Breast epithelium (tissue), 3 donors: Measurements from ENCODE around the gene MGAT5.

Experiments used
- POLR2A ChIP-seq: fragments of 450-650 bp; IDR thresholded peaks from one replicate; pipeline ENCODE4 v1.6.1; 2016; ENCODE audit warnings: antibody characterized with exemption, mild to moderate bottlenecking, moderate library complexity
- POLR2AphosphoS5 ChIP-seq, 3 donors: sonication (generic); formaldehyde crosslinking; IDR thresholded peaks; one replicate each; pipeline ENCODE4 v1.6.1; 2017; ENCODE audit warnings: antibody characterized with exemption in 3 of 3
- TF ChIP-seq, protein P1 (sequence below), 3 donors: fragments of 450-650 bp; IDR thresholded peaks; one replicate each; pipeline ENCODE4 v1.5.1; 2016 to 2017; ENCODE audit warnings: antibody characterized with exemption in 3 of 3, mild to moderate bottlenecking in 3 of 3, moderate library complexity in 3 of 3

DNA sequence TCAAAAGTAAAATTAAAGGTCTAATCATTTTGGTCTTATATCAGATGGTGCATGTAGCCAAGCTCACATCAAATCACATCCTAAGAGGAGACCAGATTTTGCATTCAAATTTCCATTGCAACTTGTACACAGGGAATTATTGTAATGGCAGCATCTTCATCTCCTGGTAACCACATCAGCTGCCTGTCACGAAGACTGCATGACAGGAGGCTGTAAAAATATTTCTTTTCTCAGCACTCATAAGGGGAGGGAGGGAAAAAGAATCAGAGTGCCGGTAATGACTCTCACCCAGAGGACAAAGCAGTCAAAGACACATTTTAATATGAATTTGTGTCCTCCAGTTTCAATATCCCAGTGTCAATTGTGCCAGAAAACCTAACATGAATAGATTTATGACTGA lies 248.2 kb downstream of the MGAT5 start:
- TF ChIP-seq, protein P1, sequence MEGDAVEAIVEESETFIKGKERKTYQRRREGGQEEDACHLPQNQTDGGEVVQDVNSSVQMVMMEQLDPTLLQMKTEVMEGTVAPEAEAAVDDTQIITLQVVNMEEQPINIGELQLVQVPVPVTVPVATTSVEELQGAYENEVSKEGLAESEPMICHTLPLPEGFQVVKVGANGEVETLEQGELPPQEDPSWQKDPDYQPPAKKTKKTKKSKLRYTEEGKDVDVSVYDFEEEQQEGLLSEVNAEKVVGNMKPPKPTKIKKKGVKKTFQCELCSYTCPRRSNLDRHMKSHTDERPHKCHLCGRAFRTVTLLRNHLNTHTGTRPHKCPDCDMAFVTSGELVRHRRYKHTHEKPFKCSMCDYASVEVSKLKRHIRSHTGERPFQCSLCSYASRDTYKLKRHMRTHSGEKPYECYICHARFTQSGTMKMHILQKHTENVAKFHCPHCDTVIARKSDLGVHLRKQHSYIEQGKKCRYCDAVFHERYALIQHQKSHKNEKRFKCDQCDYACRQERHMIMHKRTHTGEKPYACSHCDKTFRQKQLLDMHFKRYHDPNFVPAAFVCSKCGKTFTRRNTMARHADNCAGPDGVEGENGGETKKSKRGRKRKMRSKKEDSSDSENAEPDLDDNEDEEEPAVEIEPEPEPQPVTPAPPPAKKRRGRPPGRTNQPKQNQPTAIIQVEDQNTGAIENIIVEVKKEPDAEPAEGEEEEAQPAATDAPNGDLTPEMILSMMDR (IDR thresholded peaks at IDR 0.05): no peak
- TF ChIP-seq POLR2AphosphoS5 (IDR thresholded peaks at IDR 0.05) (no peak), POLR2A (no peak)
